Peyer's patch (tissue), 4 donors: Measurements from ENCODE around the gene MOB3B. TPM values are rescaled to one million over a fixed set of nuclear protein-coding genes. Genes with fewer than 3 reads are reported as not detected.
"Not testable (repeated sequence)": the region's sequence is repeated elsewhere in the genome, so short reads cannot be mapped to it uniquely, and the experiment has no call there.

Experiments
- DNase-seq, 3 donors: peaks; one replicate each; pipeline ENCODE4 v3.0.0-alpha.2; 2017 to 2019
- H3K27ac ChIP-seq, 4 donors: fragments of 200-600 bp; sonication (generic); one replicate each; pipeline ENCODE4 v1.5.1; 2016 to 2019
- H3K27me3 ChIP-seq, 2 donors: fragments of 200-600 bp; sonication (generic); one replicate each; pipeline ENCODE4 v1.5.1; 2019
- H3K36me3 ChIP-seq, 3 donors: fragments of 200-600 bp; sonication (generic); one replicate each; pipeline ENCODE4 v1.5.1; 2016 to 2019
- H3K4me1 ChIP-seq, 4 donors: fragments of 200-600 bp; sonication (generic); one replicate each; pipeline ENCODE4 v1.5.1; 2016 to 2019
- H3K4me3 ChIP-seq, 4 donors: fragments of 200-600 bp; sonication (generic); 1 replicate in 3 of 4; 2 replicates in 1 of 4; pipeline ENCODE4 v1.5.1; 2016 to 2019; ENCODE audit warnings: mild to moderate bottlenecking in 1 of 4
- H3K9me3 ChIP-seq, 4 donors: fragments of 200-600 bp; sonication (generic); one replicate each; pipeline ENCODE4 v1.5.1; 2016 to 2019; ENCODE audit warnings: mild to moderate bottlenecking in 1 of 4
- POLR2A ChIP-seq, 2 donors: fragments of 450-650 bp; IDR thresholded peaks; one replicate each; pipeline ENCODE4 v1.5.1; 2017; ENCODE audit warnings: antibody characterized with exemption in 2 of 2, mild to moderate bottlenecking in 2 of 2, moderate library complexity in 2 of 2
- total RNA-seq, 4 donors: library from RNA; depleted of rRNA; stranded (reverse); fragments of >200 nt; gene quantifications; one replicate each; pipeline ENCODE4 v1.1.0, GENCODE V29; 2016
- TF ChIP-seq, protein P1 (sequence below), 6 experiments: fragments of 450-650 bp in 4 of 6; fragments of 200-600 bp in 2 of 6; sonication (generic) in 1 of 6; IDR thresholded peaks; one replicate each; pipeline ENCODE4 v1.5.1; 2017 to 2019; ENCODE audit warnings: antibody characterized with exemption in 6 of 6, mild to moderate bottlenecking in 3 of 6, moderate library complexity in 1 of 6

The MOB3B gene
- total RNA-seq, 4 donors from 2014 or later: 24.8 to 65.7 (median 36.4) TPM

DNA sequence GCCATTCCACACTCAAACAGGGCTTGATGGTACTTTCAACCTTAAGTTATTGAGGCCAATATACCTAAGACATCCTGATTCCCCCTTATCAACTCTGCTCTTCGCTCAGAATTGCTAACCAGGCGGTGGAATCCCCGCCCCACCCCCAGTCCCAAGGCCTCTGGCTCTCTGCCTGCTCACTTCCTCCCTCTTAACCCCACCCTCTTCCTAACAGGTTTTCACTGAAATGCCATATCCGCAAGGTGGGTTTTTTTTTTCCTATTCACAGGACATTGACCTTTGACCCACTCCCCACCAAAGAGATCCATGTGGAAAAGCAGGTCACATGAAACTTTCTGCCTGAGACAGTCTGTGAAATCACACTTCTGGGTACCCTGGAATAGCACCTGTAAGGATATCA, 72.2 kb downstream of the MOB3B start:
- TF ChIP-seq POLR2A (IDR thresholded peaks at IDR 0.05): no peak
- TF ChIP-seq, protein P1, sequence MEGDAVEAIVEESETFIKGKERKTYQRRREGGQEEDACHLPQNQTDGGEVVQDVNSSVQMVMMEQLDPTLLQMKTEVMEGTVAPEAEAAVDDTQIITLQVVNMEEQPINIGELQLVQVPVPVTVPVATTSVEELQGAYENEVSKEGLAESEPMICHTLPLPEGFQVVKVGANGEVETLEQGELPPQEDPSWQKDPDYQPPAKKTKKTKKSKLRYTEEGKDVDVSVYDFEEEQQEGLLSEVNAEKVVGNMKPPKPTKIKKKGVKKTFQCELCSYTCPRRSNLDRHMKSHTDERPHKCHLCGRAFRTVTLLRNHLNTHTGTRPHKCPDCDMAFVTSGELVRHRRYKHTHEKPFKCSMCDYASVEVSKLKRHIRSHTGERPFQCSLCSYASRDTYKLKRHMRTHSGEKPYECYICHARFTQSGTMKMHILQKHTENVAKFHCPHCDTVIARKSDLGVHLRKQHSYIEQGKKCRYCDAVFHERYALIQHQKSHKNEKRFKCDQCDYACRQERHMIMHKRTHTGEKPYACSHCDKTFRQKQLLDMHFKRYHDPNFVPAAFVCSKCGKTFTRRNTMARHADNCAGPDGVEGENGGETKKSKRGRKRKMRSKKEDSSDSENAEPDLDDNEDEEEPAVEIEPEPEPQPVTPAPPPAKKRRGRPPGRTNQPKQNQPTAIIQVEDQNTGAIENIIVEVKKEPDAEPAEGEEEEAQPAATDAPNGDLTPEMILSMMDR (IDR thresholded peaks at IDR 0.05): no peak
- peaks cover 0 to 35% (median 2%) of the 10 kb centered on the region in 4 donors for H3K4me1 ChIP-seq
- peaks cover 0 to 12% (median 0%) of the 10 kb centered on the region in 3 donors for H3K36me3 ChIP-seq
- peak in 2 of 3 donors; percentile 83 to 88 for DNase-seq
- H3K27ac ChIP-seq: peak overlapping the region in 2 of 4 donors; percentile 37 to 74
- no peak overlapping the region for H3K4me3 ChIP-seq
- no peaks in the 10 kb centered on the region for H3K27me3 ChIP-seq
- H3K9me3 ChIP-seq: no peaks in the 10 kb centered on the region

DNA sequence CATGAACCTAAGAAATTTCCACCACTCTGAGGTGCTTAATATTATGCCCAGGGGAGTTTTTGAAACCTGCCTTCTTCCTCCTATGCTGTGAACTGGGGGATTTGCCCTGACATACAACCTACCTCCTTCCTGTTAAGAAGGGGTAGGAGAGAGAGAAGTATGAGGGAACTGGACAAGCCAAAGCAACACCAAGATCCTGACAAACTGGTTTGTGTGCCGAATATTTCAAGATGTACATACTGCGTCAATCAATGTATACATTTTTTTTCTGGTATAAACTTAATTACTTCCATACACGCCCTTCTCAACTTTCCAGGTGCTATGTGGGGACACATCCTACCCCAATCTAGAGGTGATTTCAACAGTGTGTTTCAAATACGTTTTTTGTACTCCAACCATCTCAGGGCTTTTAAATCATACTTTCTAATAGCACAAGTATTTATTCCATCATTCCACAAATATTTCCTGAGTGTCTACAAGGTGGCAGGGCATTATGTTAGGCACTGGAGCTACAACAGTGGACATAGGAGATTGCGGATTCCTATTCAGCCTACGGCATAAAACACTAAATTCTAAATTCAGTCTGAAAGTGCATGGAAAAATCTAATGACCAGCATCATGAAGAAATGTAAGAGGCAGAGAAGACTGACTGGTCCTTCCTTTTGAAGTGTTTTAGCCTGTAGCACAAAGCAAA, 75.6 kb downstream of the MOB3B start:
- no peak for DNase-seq
- Histone ChIP-seq H3K27ac (no peak overlapping the region), H3K4me1 (peaks cover 0 to 28% (median 0%) of the 10 kb centered on the region in 4 donors), H3K9me3 (no peaks in the 10 kb centered on the region), H3K36me3 (peaks cover 0 to 12% (median 0%) of the 10 kb centered on the region in 3 donors), H3K27me3 (no peaks in the 10 kb centered on the region), H3K4me3 (no peak overlapping the region)
- TF ChIP-seq, protein P1 (IDR thresholded peaks at IDR 0.05): no peak
- no peak for TF ChIP-seq POLR2A (IDR thresholded peaks at IDR 0.05)

DNA sequence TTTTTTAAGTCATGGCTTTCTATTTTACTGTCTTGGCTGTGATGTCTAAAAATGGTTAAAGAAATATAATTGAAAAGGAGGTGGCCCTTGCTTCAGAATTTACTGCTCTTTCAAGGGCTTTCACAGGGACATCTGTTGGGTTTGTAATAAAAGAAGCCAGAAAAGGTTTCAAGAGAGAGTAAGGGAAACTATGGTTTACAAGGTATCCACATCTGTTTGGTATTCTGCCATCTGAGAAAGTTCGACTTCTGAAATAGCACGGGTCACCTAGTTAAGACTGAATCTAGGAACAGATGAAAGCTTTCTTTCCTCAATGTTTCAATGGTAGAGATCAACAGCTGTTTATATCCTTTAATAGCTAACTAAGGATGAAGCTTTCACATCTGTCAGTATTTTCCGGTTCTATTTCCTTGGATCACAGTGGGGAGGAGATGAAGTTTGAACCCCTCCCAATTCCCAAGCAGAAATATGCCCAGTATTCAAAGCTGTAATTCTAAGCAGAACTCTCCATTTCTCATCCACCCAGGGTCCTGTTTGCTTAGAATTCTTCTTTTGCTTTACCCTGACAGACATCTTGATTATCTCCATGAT, 78.3 kb downstream of the MOB3B start:
- Histone ChIP-seq H3K27me3 (no peaks in the 10 kb centered on the region), H3K9me3 (no peaks in the 10 kb centered on the region), H3K27ac (peak overlapping the region in 2 of 4 donors; percentile 8 to 57), H3K4me1 (peaks cover 0 to 14% (median 0%) of the 10 kb centered on the region in 4 donors), H3K4me3 (no peak overlapping the region), H3K36me3 (peaks cover 0 to 12% (median 0%) of the 10 kb centered on the region in 3 donors)
- TF ChIP-seq, protein P1 (IDR thresholded peaks at IDR 0.05): no peak
- TF ChIP-seq POLR2A (IDR thresholded peaks at IDR 0.05): no peak
- no peak for DNase-seq

DNA sequence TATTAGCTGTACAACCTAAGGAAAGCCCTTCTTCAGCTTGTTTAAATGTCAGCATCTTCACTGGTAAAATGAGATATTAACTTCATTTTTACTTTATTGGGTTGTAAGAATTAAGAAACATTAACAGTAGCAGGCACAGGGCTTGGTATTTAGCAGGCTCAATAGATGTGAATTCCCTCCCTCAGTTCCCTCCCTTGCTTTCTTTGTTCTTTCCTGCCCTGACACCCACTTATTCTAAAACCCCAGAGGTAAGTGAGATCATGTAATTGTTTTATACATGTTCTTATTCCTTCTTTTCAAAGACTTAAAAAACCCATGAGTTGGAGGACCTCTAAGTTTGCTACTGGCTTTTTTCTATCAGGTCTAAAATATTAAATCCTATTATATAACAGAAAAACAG, 78.9 kb downstream of the MOB3B start:
- Histone ChIP-seq H3K36me3 (peaks cover 0 to 12% (median 0%) of the 10 kb centered on the region in 3 donors), H3K27me3 (no peaks in the 10 kb centered on the region), H3K9me3 (no peaks in the 10 kb centered on the region), H3K4me3 (no peak overlapping the region), H3K27ac (peak overlapping the region in 1 of 4 donors; percentile 8), H3K4me1 (peaks cover 0 to 14% (median 0%) of the 10 kb centered on the region in 4 donors)
- no peak for DNase-seq
- TF ChIP-seq, protein P1 (IDR thresholded peaks at IDR 0.05): no peak
- TF ChIP-seq POLR2A (IDR thresholded peaks at IDR 0.05): no peak

DNA sequence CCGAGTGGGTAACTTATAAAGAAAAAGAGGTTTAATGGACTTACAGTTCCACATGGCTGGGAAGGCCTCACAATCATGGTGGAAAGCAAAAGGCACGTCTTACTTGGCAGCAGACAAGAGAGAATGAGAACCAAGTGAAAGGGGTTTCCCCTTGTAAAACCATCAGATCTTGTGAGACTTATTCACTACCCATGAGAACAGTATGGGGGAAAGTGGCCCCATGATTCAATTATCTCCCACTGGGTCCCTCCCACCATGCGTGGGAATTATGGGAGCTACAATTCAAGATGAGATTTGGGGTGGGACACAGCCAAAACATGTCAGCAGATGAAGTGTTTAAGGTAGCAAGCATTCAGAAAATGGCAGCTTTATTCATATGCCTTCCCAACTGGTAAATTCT, 81.3 kb downstream of the MOB3B start:
- H3K27me3 ChIP-seq, H3K4me3 ChIP-seq, H3K36me3 ChIP-seq, DNase-seq, H3K27ac ChIP-seq, H3K9me3 ChIP-seq: not testable (repeated sequence)
- peaks cover 0 to 16% (median 0%) of the 10 kb centered on the region in 4 donors for H3K4me1 ChIP-seq

DNA sequence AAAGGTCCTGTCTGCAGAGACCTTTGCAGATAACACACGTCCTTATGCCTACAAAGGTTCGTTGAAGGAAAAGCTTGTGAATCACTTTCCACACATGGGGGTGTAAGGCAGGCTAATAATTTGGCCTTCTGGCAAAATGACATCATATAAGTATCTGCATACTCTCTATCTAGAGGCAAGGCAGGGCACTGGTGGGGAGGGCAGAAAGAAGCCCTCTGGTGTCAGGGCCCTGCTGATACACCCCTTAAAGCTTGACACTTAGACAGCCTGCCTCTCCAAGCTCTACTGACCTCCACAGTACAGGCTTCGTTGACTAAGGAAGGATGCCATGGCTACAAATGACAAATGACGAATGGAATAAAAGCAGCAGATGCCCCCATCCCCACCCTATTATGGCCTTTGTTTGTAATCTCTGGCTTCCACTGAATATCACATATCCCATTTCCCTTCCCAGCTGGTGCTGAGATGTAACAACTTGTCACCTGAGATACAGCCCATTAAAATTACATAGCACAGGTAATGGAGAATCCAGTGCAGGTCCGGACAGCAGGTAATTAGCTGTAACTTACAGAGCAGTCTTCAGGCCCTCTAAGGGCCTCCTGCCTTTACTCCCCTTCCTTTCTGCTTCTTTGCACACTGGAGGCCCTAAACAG, 82.5 kb downstream of the MOB3B start:
- no peak for TF ChIP-seq POLR2A (IDR thresholded peaks at IDR 0.05)
- TF ChIP-seq, protein P1 (IDR thresholded peaks at IDR 0.05): no peak
- no peaks in the 10 kb centered on the region for H3K9me3 ChIP-seq
- H3K27me3 ChIP-seq: no peaks in the 10 kb centered on the region
- no peak for DNase-seq
- peaks cover 0 to 26% (median 7%) of the 10 kb centered on the region in 4 donors for H3K4me1 ChIP-seq
- no peaks in the 10 kb centered on the region for H3K36me3 ChIP-seq
- H3K4me3 ChIP-seq: no peak overlapping the region
- H3K27ac ChIP-seq: no peak overlapping the region
